NT2/D1 (cell line): ENCODE data around the gene ONECUT2.

Experiments
- SUZ12 ChIP-seq: IDR thresholded peaks from 2 replicates; pipeline ENCODE4 v1.6.1; 2011; ENCODE audit not compliant: insufficient read length, insufficient read depth; ENCODE audit errors: extremely low read depth
- YY1 ChIP-seq: IDR thresholded peaks from 2 replicates; pipeline ENCODE4 v1.6.1; 2011; ENCODE audit not compliant: insufficient read length, insufficient read depth

DNA sequence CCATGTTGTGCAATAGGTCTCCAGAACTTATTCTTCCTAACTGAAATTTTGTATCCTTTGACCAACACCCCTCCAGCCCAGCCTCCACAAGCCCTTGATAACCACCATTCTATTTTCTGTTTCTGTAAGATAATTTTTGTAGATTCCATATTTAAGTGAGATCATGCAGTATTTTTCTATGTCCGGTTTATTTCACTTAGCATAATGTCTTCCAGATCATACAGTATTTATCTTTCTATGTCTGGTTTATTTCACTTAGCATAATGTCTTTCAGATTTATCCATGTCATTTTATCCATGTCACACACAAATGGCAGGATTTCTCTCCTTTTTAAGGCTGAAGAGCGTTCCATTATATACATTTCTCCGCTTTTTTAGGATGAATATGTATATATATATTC is 24.4 kb upstream of the ONECUT2 start:
- TF ChIP-seq SUZ12 (no peak), YY1 (no peak)
